GM23248 (cell line): ENCODE results near the gene CLEC12A. TPM values are rescaled to one million over a fixed set of nuclear protein-coding genes. Genes with fewer than 3 reads are reported as not detected.

Experiments used
- DNase-seq: peaks from one replicate; pipeline ENCODE4 v3.0.0-alpha.2; 2015
- H2AFZ ChIP-seq: fragments of 200-600 bp; sonication (generic); 2 replicates; pipeline ENCODE4 v1.6.1; 2016; ENCODE audit warnings: antibody characterized with exemption
- H3F3A ChIP-seq: fragments of 200-600 bp; sonication (generic); 2 replicates; pipeline ENCODE4 v1.6.1; 2016; ENCODE audit warnings: mild to moderate bottlenecking, antibody characterized with exemption, mixed run types; ENCODE audit not compliant: insufficient read depth
- H3K27ac ChIP-seq: fragments of 200-600 bp; sonication (generic); 2 replicates; pipeline ENCODE4 v1.5.1; 2016; ENCODE audit warnings: mild to moderate bottlenecking
- H3K27me3 ChIP-seq: fragments of 200-600 bp; sonication (generic); replicated peaks from 2 replicates; pipeline ENCODE4 v1.6.1; 2016; ENCODE audit warnings: mild to moderate bottlenecking; ENCODE audit not compliant: insufficient read depth
- H3K36me3 ChIP-seq: fragments of 200-600 bp; sonication (generic); 2 replicates; pipeline ENCODE4 v1.6.1; 2016; ENCODE audit warnings: low read depth, mild to moderate bottlenecking
- H3K4me1 ChIP-seq: fragments of 200-600 bp; sonication (generic); 2 replicates; pipeline ENCODE4 v1.6.1; 2016; ENCODE audit warnings: mild to moderate bottlenecking; ENCODE audit not compliant: insufficient read depth
- H3K4me2 ChIP-seq: fragments of 200-600 bp; sonication (generic); one replicate; pipeline ENCODE4 v1.6.1; 2016; ENCODE audit warnings: mild to moderate bottlenecking; ENCODE audit not compliant: unreplicated experiment
- H3K4me3 ChIP-seq: fragments of 200-600 bp; sonication (generic); 2 replicates; pipeline ENCODE4 v1.5.1; 2016; ENCODE audit warnings: mild to moderate bottlenecking
- H3K79me2 ChIP-seq: fragments of 200-600 bp; sonication (generic); 2 replicates; pipeline ENCODE4 v1.6.1; 2016; ENCODE audit warnings: mild to moderate bottlenecking; ENCODE audit not compliant: insufficient read depth
- H3K9ac ChIP-seq: fragments of 200-600 bp; sonication (generic); 2 replicates; pipeline ENCODE4 v1.6.1; 2016; ENCODE audit warnings: mild to moderate bottlenecking
- H3K9me2 ChIP-seq: fragments of 200-600 bp; sonication (generic); 2 replicates; pipeline ENCODE4 v1.6.1; 2016; ENCODE audit warnings: mixed run types, mild to moderate bottlenecking, moderate library complexity; ENCODE audit not compliant: insufficient read depth
- H3K9me3 ChIP-seq: fragments of 200-600 bp; sonication (generic); one replicate; pipeline ENCODE4 v1.6.1; 2017; ENCODE audit warnings: low read depth
- H4K20me1 ChIP-seq: fragments of 200-600 bp; sonication (generic); 2 replicates; pipeline ENCODE4 v1.6.0; 2016; ENCODE audit not compliant: insufficient read depth
- EZH2 ChIP-seq: fragments of 200-600 bp; sonication (generic); IDR thresholded peaks from 2 replicates; pipeline ENCODE4 v1.6.1; 2018; ENCODE audit warnings: antibody characterized with exemption, mild to moderate bottlenecking; ENCODE audit not compliant: insufficient read depth, poor library complexity, severe bottlenecking
- EZH2phosphoT487 ChIP-seq: fragments of 200-600 bp; sonication (generic); IDR thresholded peaks from 2 replicates; pipeline ENCODE4 v1.6.1; 2018; ENCODE audit warnings: antibody characterized with exemption, moderate library complexity, mild to moderate bottlenecking, low read depth; ENCODE audit not compliant: insufficient read depth
- WGBS, 2 experiments: methylation state at CpG; one replicate each; pipeline ENCODE4 v1.1.6; 2015 to 2017; ENCODE audit warnings: low lambda C conversion rate in 2 of 2, low coverage in 1 of 2; ENCODE audit errors: missing lambda C conversion rate in 2 of 2; 5-methylcytosine and 5-hydroxymethylcytosine counted together
- in situ Hi-C: fragments of 300-500 bp; cut with MboI; formaldehyde crosslinking; loops from 2 replicates; pipeline ENCODE4 v1.15.0; 2020
- polyA plus RNA-seq: library from polyadenylated mRNA; unstranded; fragments of >200 nt; fragmentation: Nextera tagmentation; extraction: Ambion mirVana; gene quantifications from 2 replicates; pipeline ENCODE4 v1.2.1, GENCODE V29; 2016
- total RNA-seq: library from RNA; depleted of rRNA; stranded (reverse); fragments of >200 nt; shearing (Covaris generic); gene quantifications from 2 replicates; pipeline ENCODE4 v1.2.3, GENCODE V29; 2014

CLEC12A gene
- total and polyA plus RNA-seq, 2 experiments from 2014 or later: not detected

DNA sequence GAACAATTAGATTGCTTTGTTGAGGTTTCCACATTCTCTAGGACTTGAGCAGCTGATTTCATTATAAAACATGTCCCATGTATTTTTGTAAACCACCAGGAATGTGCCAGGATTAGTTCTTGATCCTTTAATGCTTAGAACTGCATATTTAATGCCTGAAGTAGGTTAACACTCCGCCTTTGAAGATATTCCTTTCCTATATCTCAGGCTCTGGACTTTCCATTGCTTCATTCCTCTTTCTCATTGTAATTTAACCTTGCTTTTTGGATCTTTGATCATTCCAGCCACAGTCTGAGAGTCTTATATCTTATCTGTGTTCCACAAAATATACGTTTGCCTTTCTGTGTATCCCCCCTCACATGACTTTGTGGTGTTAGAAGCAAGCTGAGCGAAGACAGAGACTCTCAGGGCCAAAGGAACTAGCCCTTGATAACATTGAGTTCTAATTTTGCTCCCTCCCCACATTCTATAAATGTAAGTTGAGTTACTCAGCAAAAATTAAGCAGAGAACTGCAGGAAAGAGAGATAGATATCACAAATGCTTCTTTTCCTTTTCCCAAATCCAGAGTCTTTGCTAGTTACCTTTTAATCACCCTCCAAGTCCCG lies 30.1 kb downstream of the CLEC12A start:
- no peak overlapping the region for H3K4me2 ChIP-seq

DNA sequence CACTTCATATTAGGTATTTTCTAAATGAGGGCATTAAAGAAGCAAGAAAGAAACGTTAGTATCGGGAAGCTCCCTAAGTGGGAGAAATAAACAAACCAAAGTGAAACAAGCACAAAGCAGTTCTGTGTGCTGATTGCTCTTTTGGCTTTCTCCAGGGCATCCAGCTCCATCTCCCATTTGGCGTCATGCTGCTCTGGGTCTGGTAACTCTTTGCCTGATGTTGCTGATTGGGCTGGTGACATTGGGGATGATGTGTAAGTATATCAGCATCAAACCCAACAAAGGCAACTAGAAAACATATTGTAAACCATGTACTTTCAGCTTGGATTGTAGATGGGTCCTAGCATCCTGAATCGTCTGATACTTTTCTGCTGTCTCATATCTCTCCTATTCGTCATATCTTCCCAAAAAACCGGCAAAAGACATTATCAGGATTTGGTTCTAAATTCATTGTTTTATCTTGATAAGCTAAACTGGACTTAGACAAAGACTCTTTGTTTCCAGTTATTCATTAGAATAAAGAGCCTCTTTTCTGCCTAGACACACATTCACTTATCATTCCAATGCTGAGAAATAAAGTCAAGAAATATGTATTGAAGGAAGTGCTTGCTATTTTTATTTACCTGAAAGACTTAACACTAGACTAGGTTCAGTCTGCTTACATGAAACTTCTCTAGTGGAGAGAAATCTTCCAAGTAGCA lies 41.6 kb downstream of the CLEC12A start:
- Histone ChIP-seq H3K79me2 (no peaks in the 10 kb centered on the region), H3K9ac (no peak overlapping the region), H3K27me3 (no peaks in the 10 kb centered on the region), H3K9me3 (no peaks in the 10 kb centered on the region), H3K9me2 (no peaks in the 10 kb centered on the region), H3K27ac (no peak overlapping the region), H3K4me1 (peaks cover 9% of the 10 kb centered on the region), H3K4me3 (no peak overlapping the region), H2AFZ (no peak overlapping the region), H3K36me3 (no peaks in the 10 kb centered on the region), H3K4me2 (no peak overlapping the region), H4K20me1 (no peaks in the 10 kb centered on the region), H3F3A (no peaks in the 10 kb centered on the region)
- in situ Hi-C loops: no loop called here
- DNase-seq: no peak
- WGBS, 2 experiments: 61 to 64% methylated on average over 6 of the region's 6 CpGs
- TF ChIP-seq EZH2: no peak
- TF ChIP-seq EZH2phosphoT487: no peak

More for the DNA sequence above, 30.1 kb downstream of the CLEC12A start:
- no peak for DNase-seq
- no peak for TF ChIP-seq EZH2phosphoT487
- TF ChIP-seq EZH2: no peak
- Histone ChIP-seq H3K36me3 (no peaks in the 10 kb centered on the region), H3F3A (no peaks in the 10 kb centered on the region), H2AFZ (no peak overlapping the region), H3K9ac (no peak overlapping the region), H4K20me1 (no peaks in the 10 kb centered on the region), H3K9me3 (no peaks in the 10 kb centered on the region), H3K9me2 (no peaks in the 10 kb centered on the region), H3K27me3 (peaks cover 15% of the 10 kb centered on the region), H3K79me2 (no peaks in the 10 kb centered on the region), H3K4me3 (no peak overlapping the region), H3K27ac (no peak overlapping the region), H3K4me1 (no peaks in the 10 kb centered on the region)
- WGBS, 2 experiments: 51% methylated on average over 4 of the region's 4 CpGs
- in situ Hi-C loops: no loop called here

DNA sequence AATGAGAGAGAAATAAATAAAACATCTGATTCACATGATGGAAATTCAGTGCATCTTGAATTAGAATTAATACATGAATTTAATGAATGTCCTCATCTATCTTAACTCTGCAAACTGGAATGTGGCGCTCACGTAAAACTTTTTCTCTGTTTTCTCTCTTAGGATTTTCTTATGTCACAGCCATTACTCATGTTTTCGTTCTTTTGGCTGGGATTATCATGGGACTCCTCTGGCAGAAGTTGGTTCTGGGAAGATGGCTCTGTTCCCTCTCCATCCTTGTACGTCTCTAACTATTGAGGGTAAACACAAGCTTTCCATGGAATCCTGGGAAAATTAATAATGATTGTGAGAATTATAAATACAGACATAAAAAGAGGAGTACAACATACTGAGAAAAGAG lies 44.2 kb downstream of the CLEC12A start:
- H4K20me1 ChIP-seq: no peaks in the 10 kb centered on the region
- 62 to 71% methylated on average over 4 of the region's 4 CpGs for WGBS, 2 experiments
- no peak overlapping the region for H2AFZ ChIP-seq

DNA sequence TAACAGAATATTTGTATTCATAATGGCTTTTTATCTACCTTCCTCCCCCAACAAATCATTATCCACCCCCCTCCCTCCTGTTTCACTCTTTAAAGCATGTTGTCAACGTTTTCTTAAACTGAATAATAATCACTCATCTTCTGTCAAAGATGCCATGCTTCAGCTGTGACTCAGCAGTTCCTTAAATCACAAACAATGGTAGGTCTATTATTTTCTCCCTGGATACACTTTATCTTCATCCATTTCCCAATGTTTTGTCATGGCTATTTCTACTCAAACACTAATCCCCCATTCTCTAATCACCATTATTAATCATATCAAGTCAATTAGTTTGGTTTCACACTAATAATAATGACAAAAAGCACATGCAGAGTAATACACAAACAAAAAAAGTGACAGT lies 45.7 kb downstream of the CLEC12A start:
- in situ Hi-C loops: no loop called here
- no peaks in the 10 kb centered on the region for H3F3A ChIP-seq

More for the DNA sequence above, 44.2 kb downstream of the CLEC12A start:
- peaks cover 9% of the 10 kb centered on the region for H3K4me1 ChIP-seq
- in situ Hi-C loops: no loop called here
- H3K9ac ChIP-seq: no peak overlapping the region
- no peaks in the 10 kb centered on the region for H3F3A ChIP-seq
- no peak for DNase-seq
- H3K9me2 ChIP-seq: no peaks in the 10 kb centered on the region
- no peak for TF ChIP-seq EZH2
- no peak for TF ChIP-seq EZH2phosphoT487
- H3K36me3 ChIP-seq: no peaks in the 10 kb centered on the region
- no peaks in the 10 kb centered on the region for H3K9me3 ChIP-seq
- H3K27me3 ChIP-seq: no peaks in the 10 kb centered on the region
- no peak overlapping the region for H3K4me3 ChIP-seq
- H3K79me2 ChIP-seq: no peaks in the 10 kb centered on the region
- no peak overlapping the region for H3K27ac ChIP-seq
- no peak overlapping the region for H3K4me2 ChIP-seq

More for the DNA sequence above, 45.7 kb downstream of the CLEC12A start:
- no peaks in the 10 kb centered on the region for H3K27me3 ChIP-seq
- peak; percentile 47 for DNase-seq
- no peak overlapping the region for H3K4me3 ChIP-seq
- no peak overlapping the region for H3K9ac ChIP-seq
- peak overlapping the region; percentile 36 for H3K27ac ChIP-seq
- H4K20me1 ChIP-seq: no peaks in the 10 kb centered on the region
- H3K79me2 ChIP-seq: no peaks in the 10 kb centered on the region
- peak overlapping the region; percentile 28; the same call in 1 of the 2 replicates for H2AFZ ChIP-seq
- no peaks in the 10 kb centered on the region for H3K36me3 ChIP-seq
- H3K9me2 ChIP-seq: no peaks in the 10 kb centered on the region
- H3K4me1 ChIP-seq: peaks cover 9% of the 10 kb centered on the region
- H3K4me2 ChIP-seq: no peak overlapping the region
- TF ChIP-seq EZH2phosphoT487: no peak
- TF ChIP-seq EZH2: no peak
- WGBS, 2 experiments: 0% methylated on average over 1 of the region's 1 CpG
- H3K9me3 ChIP-seq: no peaks in the 10 kb centered on the region
